Stimulated activated CD8-positive, alpha-beta memory T cell treated with anti-CD3 and anti-CD28 coated beads, Interleukin-4, amount 100 ng/mL, for 4 hours (primary cell): ENCODE measurements around the gene AIPL1.

Experiments
- DNase-seq, 2 donors: peaks; one replicate each; pipeline ENCODE4 v3.0.0-alpha.2; 2020; ENCODE audit warnings: low read depth in 2 of 2, low spot score in 1 of 2

AIPL1 gene

GRCh38 chr17:6421700-6422604 is 13.0 kb downstream of the AIPL1 start:
- peak; percentile 40 for DNase-seq

- no peak for DNase-seq
These were observed 14.7 kb downstream of the AIPL1 start for GRCh38 chr17:6420173-6420641.

GRCh38 chr17:6415616-6416015 is 19.3 kb downstream of the AIPL1 start:
- DNase-seq: no peak

- DNase-seq: no peak
These were observed 21.9 kb downstream of the AIPL1 start for GRCh38 chr17:6413065-6413464.

GRCh38 chr17:6408735-6409134 is 26.2 kb downstream of the AIPL1 start:
- no peak for DNase-seq

- no peak for DNase-seq
These were observed 26.6 kb downstream of the AIPL1 start for GRCh38 chr17:6408276-6408675.

GRCh38 chr17:6402258-6402657 is 32.7 kb downstream of the AIPL1 start:
- no peak for DNase-seq

- DNase-seq: no peak
These were observed 36.0 kb downstream of the AIPL1 start for GRCh38 chr17:6398955-6399354.

GRCh38 chr17:6394055-6394606 is 40.8 kb downstream of the AIPL1 start:
- no peak for DNase-seq

GRCh38 chr17:6393351-6393952 is 41.5 kb downstream of the AIPL1 start:
- no peak for DNase-seq

- DNase-seq: no peak
These were observed 42.1 kb downstream of the AIPL1 start for GRCh38 chr17:6392609-6393350.

GRCh38 chr17:6388416-6388815 is 46.5 kb downstream of the AIPL1 start:
- DNase-seq: no peak

GRCh38 chr17:6387858-6388257 is 47.1 kb downstream of the AIPL1 start:
- no peak for DNase-seq

- DNase-seq: no peak
These were observed 47.5 kb downstream of the AIPL1 start for GRCh38 chr17:6387442-6387841.

GRCh38 chr17:6386041-6386630 is 48.8 kb downstream of the AIPL1 start:
- DNase-seq: no peak

GRCh38 chr17:6384481-6384880 is 50.4 kb downstream of the AIPL1 start:
- no peak for DNase-seq

GRCh38 chr17:6381526-6382465 is 53.1 kb downstream of the AIPL1 start:
- DNase-seq: no peak

GRCh38 chr17:6380915-6381438 is 53.9 kb downstream of the AIPL1 start:
- no peak for DNase-seq

GRCh38 chr17:6377906-6378305 is 57.0 kb downstream of the AIPL1 start:
- DNase-seq: no peak

- no peak for DNase-seq
These were observed 58.0 kb downstream of the AIPL1 start for GRCh38 chr17:6376931-6377361.
